GM23338 (cell line): ENCODE data around the gene PPIA. TPM values are rescaled to one million over a fixed set of nuclear protein-coding genes. Genes with fewer than 3 reads are reported as not detected.
A peak's percentile ranks its signal among the peaks of the same experiment; 100 is the strongest.

Source experiments
- ATAC-seq: fragments of 200-7000 bp; cut with Tn5 transposase; 3 replicates; pipeline ENCODE4 v1.9.1; 2020
- DNase-seq: peaks from one replicate; pipeline ENCODE4 v3.0.0-alpha.2; 2015; ENCODE audit warnings: low spot score
- H2AFZ ChIP-seq: fragments of 200-600 bp; sonication (generic); 2 replicates; pipeline ENCODE4 v1.8.0; 2016; ENCODE audit warnings: antibody characterized with exemption, mild to moderate bottlenecking, moderate library complexity
- H3F3A ChIP-seq: fragments of 200-600 bp; sonication (generic); replicated peaks from 2 replicates; pipeline ENCODE4 v1.8.0; 2017; ENCODE audit warnings: antibody characterized with exemption, mixed run types, low read depth
- H3K27ac ChIP-seq: fragments of 200-600 bp; sonication (generic); 2 replicates; pipeline ENCODE4 v1.6.1; 2016; ENCODE audit warnings: low read depth
- H3K27me3 ChIP-seq: fragments of 200-600 bp; sonication (generic); 2 replicates; pipeline ENCODE4 v1.8.0; 2016; ENCODE audit warnings: mild to moderate bottlenecking, mixed run types, moderate library complexity; ENCODE audit not compliant: insufficient read depth
- H3K36me3 ChIP-seq: fragments of 200-600 bp; sonication (generic); 2 replicates; pipeline ENCODE4 v1.8.0; 2016; ENCODE audit warnings: mild to moderate bottlenecking; ENCODE audit not compliant: insufficient read depth
- H3K4me1 ChIP-seq: fragments of 200-600 bp; sonication (generic); 2 replicates; pipeline ENCODE4 v1.8.0; 2016; ENCODE audit warnings: mild to moderate bottlenecking, moderate library complexity; ENCODE audit not compliant: insufficient read depth
- H3K4me2 ChIP-seq: fragments of 200-600 bp; sonication (generic); 2 replicates; pipeline ENCODE4 v1.7.1; 2017; ENCODE audit warnings: mixed run types
- H3K4me3 ChIP-seq: fragments of 200-600 bp; sonication (generic); 2 replicates; pipeline ENCODE4 v1.6.1; 2016; ENCODE audit warnings: mixed run types
- H3K79me2 ChIP-seq: fragments of 200-600 bp; sonication (generic); replicated peaks from 2 replicates; pipeline ENCODE4 v1.8.0; 2017; ENCODE audit warnings: mild to moderate bottlenecking; ENCODE audit not compliant: insufficient read depth
- H3K9me2 ChIP-seq: fragments of 200-600 bp; sonication (generic); 2 replicates; pipeline ENCODE4 v1.8.0; 2017; ENCODE audit not compliant: insufficient read depth
- H4K20me1 ChIP-seq: fragments of 200-600 bp; sonication (generic); replicated peaks from 2 replicates; pipeline ENCODE4 v1.8.0; 2017; ENCODE audit warnings: mild to moderate bottlenecking; ENCODE audit not compliant: insufficient read depth
- H3K27ac Mint-ChIP-seq: 2 replicates; pipeline ENCODE4 v1.8.0; 2020; ENCODE audit warnings: inconsistent platforms, mild to moderate bottlenecking, moderate library complexity, mixed read lengths
- H3K27me3 Mint-ChIP-seq: 3 replicates; pipeline ENCODE4 v1.8.0; 2022; ENCODE audit warnings: low read depth, mild to moderate bottlenecking, moderate library complexity, mixed read lengths, inconsistent platforms; ENCODE audit not compliant: insufficient read depth, poor library complexity
- H3K36me3 Mint-ChIP-seq: 3 replicates; pipeline ENCODE4 v1.8.0; 2021; ENCODE audit warnings: low read depth, mild to moderate bottlenecking, inconsistent platforms, moderate library complexity, mixed read lengths
- H3K4me1 Mint-ChIP-seq: 3 replicates; pipeline ENCODE4 v1.8.0; 2020; ENCODE audit warnings: mild to moderate bottlenecking, inconsistent platforms, mixed read lengths
- H3K4me3 Mint-ChIP-seq: 3 replicates; pipeline ENCODE4 v1.8.0; 2021; ENCODE audit warnings: moderate library complexity, mild to moderate bottlenecking, inconsistent platforms, mixed read lengths
- H3K9me3 Mint-ChIP-seq: 3 replicates; pipeline ENCODE4 v1.8.0; 2020; ENCODE audit warnings: moderate library complexity, mild to moderate bottlenecking, inconsistent platforms, mixed read lengths
- CREB1 ChIP-seq: fragments of 250-450 bp; sonication (Bioruptor Pico); IDR thresholded peaks from 2 replicates; pipeline ENCODE4 v1.5.0; 2020; ENCODE audit warnings: low read depth, mild to moderate bottlenecking, moderate library complexity
- CTCF ChIP-seq, 2 experiments: fragments of 200-600 bp in 1 of 2; sonication (generic) in 1 of 2; conservative IDR thresholded peaks; 2 replicates each; pipeline versions ENCODE4 v1.5.1 to v1.6.1; 2016 to 2017; ENCODE audit warnings: antibody characterized with exemption in 2 of 2, low read depth in 2 of 2, mild to moderate bottlenecking in 2 of 2, moderate library complexity in 1 of 2
- EZH2 ChIP-seq: fragments of 200-600 bp; sonication (generic); IDR thresholded peaks from one replicate; pipeline ENCODE4 v1.8.0; 2017; ENCODE audit warnings: antibody characterized with exemption, mild to moderate bottlenecking, low read depth; ENCODE audit not compliant: unreplicated experiment
- EZH2phosphoT487 ChIP-seq: fragments of 200-600 bp; sonication (generic); IDR thresholded peaks from one replicate; pipeline ENCODE4 v1.8.1; 2018; ENCODE audit warnings: antibody characterized with exemption; ENCODE audit not compliant: unreplicated experiment
- JUNB ChIP-seq: IDR thresholded peaks from one replicate; pipeline ENCODE4 v1.6.1; 2016; ENCODE audit warnings: antibody characterized with exemption; ENCODE audit not compliant: unreplicated experiment
- NANOG ChIP-seq: IDR thresholded peaks from 2 replicates; pipeline ENCODE4 v1.6.1; 2016; ENCODE audit warnings: antibody characterized with exemption, borderline replicate concordance
- POLR2AphosphoS5 ChIP-seq: IDR thresholded peaks from 2 replicates; pipeline ENCODE4 v1.6.1; 2016; ENCODE audit warnings: antibody characterized with exemption, low read depth
- REST ChIP-seq: IDR thresholded peaks from one replicate; pipeline ENCODE4 v1.6.1; 2018; ENCODE audit warnings: antibody characterized with exemption; ENCODE audit not compliant: unreplicated experiment
- STAT1 ChIP-seq: IDR thresholded peaks from one replicate; pipeline ENCODE4 v1.6.1; 2016; ENCODE audit warnings: antibody characterized with exemption; ENCODE audit not compliant: unreplicated experiment
- ZNF114 ChIP-seq: fragments of 250-450 bp; sonication (Bioruptor Pico); IDR thresholded peaks from 2 replicates; pipeline ENCODE4 v1.5.0; 2020; ENCODE audit warnings: mild to moderate bottlenecking, moderate library complexity
- ZNF331 ChIP-seq: fragments of 250-450 bp; sonication (Bioruptor Pico); IDR thresholded peaks from 2 replicates; pipeline ENCODE4 v1.5.0; 2020; ENCODE audit warnings: low read depth, mild to moderate bottlenecking, moderate library complexity
- ZNF462 ChIP-seq: fragments of 250-450 bp; sonication (Bioruptor Pico); IDR thresholded peaks from 2 replicates; pipeline ENCODE4 v1.5.0; 2020; ENCODE audit warnings: mild to moderate bottlenecking, moderate library complexity
- polyA plus RNA-seq: library from polyadenylated mRNA; unstranded; fragments of >200 nt; fragmentation: Nextera tagmentation; extraction: Ambion mirVana; gene quantifications from 2 replicates; pipeline ENCODE4 v1.2.1, GENCODE V29; 2016
- total RNA-seq: library from RNA; depleted of rRNA; stranded (reverse); fragments of >200 nt; shearing (Covaris generic); gene quantifications from 2 replicates; pipeline ENCODE4 v1.2.3, GENCODE V29; 2014
- TF ChIP-seq, protein P1 (sequence below): IDR thresholded peaks from 2 replicates; pipeline ENCODE4 v1.6.1; 2016; ENCODE audit warnings: antibody characterized with exemption

PPIA gene
- total and polyA plus RNA-seq, 2 experiments from 2014 or later: 4,367 to 6,524 TPM

DNA sequence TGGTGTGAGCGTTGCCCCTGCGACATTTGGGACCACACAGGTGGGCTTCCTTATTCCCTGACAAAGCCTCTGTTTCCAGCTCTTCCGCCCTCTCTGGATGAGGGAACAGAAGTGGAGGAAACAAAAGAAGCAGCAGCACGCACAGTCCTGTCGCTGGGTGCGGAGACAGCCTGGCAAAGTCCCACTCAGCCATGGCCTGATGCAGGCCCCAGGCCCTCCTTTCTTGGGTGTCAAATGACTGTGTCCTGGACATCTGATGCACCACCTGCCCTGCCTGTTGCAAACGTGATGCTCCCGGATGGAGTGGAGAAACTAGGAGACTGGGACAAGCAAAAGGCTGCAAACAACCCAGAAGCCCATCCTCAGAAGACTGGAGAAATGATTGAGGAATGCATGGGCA lies 27.1 kb upstream of the PPIA start:
- Histone ChIP-seq H2AFZ (no peak overlapping the region), H3K4me1 (peaks cover 16% of the 10 kb centered on the region; the same call in 1 of the 2 replicates), H3K4me3 (no peak overlapping the region), H3K79me2 (no peaks in the 10 kb centered on the region), H3K27me3 (no peaks in the 10 kb centered on the region), H3F3A (0 out of 2 replicates have a peak, but pooled peaks cover 3% of the 10 kb centered on the region), H3K9me2 (no peaks in the 10 kb centered on the region), H3K4me2 (no peak overlapping the region), H3K36me3 (no peaks in the 10 kb centered on the region; the same call in 1 of the 2 replicates), H3K27ac (no peak overlapping the region), H4K20me1 (peaks cover 7% of the 10 kb centered on the region; the same call in 1 of the 2 replicates)
- H3K9me3 Mint-ChIP-seq: no peaks in the 10 kb centered on the region
- peaks cover 17% of the 10 kb centered on the region for H3K27me3 Mint-ChIP-seq
- peak; percentile 32 for ATAC-seq
- peak; percentile 27 for DNase-seq
- H3K36me3 Mint-ChIP-seq: peaks cover 35% of the 10 kb centered on the region
- no peak overlapping the region for H3K27ac Mint-ChIP-seq
- H3K4me1 Mint-ChIP-seq: peaks cover 21% of the 10 kb centered on the region
- H3K4me3 Mint-ChIP-seq: no peak overlapping the region
- TF ChIP-seq ZNF462 (no peak), ZNF331 (CRISPR knock-in tag) (no peak), NANOG (no peak), CTCF (conservative IDR thresholded peaks at IDR 0.05; ENCODE audit: low read depth in 2 of 2) (no peak), EZH2phosphoT487 (no peak), REST (no peak), POLR2AphosphoS5 (no peak), STAT1 (no peak), CREB1 (CRISPR knock-in tag) (no peak), EZH2 (no peak), JUNB (no peak), ZNF114 (CRISPR knock-in tag) (no peak)
- TF ChIP-seq, protein P1, sequence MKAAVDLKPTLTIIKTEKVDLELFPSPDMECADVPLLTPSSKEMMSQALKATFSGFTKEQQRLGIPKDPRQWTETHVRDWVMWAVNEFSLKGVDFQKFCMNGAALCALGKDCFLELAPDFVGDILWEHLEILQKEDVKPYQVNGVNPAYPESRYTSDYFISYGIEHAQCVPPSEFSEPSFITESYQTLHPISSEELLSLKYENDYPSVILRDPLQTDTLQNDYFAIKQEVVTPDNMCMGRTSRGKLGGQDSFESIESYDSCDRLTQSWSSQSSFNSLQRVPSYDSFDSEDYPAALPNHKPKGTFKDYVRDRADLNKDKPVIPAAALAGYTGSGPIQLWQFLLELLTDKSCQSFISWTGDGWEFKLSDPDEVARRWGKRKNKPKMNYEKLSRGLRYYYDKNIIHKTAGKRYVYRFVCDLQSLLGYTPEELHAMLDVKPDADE: no peak
